Measurements from ENCODE around the gene KLK2. TPM values are rescaled to one million over a fixed set of nuclear protein-coding genes. Genes with fewer than 3 reads are reported as not detected.

The KLK2 gene
- total and polyA plus RNA-seq, 2 donors (not counting 1 experiment from before 2014, with no cell fraction given): not detected

- no peaks in the 10 kb centered on the region for H4K20me1 ChIP-seq (ENCODE audit: control insufficient read depth, extremely low read depth, insufficient read depth, low read length)
- no peaks in the 10 kb centered on the region for H3K4me1 ChIP-seq (ENCODE audit: control insufficient read depth, extremely low read depth, insufficient read depth, low read length)
- no peak overlapping the region for H2AFZ ChIP-seq (ENCODE audit: low read length)
- H3K27ac ChIP-seq (ENCODE audit: insufficient read depth, low read length): no peak overlapping the region
- H3K9me3 ChIP-seq (ENCODE audit: control insufficient read depth, insufficient read depth, low read depth, low read length): no peaks in the 10 kb centered on the region
- no peak overlapping the region for H3K9ac ChIP-seq (ENCODE audit: insufficient read depth, low read length)
- no peak overlapping the region for H3K4me2 ChIP-seq (ENCODE audit: extremely low read depth, insufficient read depth, low read length)
- no peak for TF ChIP-seq EZH2 (IDR thresholded peaks at IDR 0.05; ENCODE audit: low read length, missing control alignments)
- TF ChIP-seq CTCF (conservative IDR thresholded peaks at IDR 0.05 in 1 of 2, IDR thresholded peaks at IDR 0.05 in 1 of 2; ENCODE audit: low read depth in 1 of 2, low read length in 2 of 2): no peak
- no peaks in the 10 kb centered on the region for H3K79me2 ChIP-seq (ENCODE audit: control insufficient read depth, insufficient read depth, low read length)
- H3K36me3 ChIP-seq (ENCODE audit: control insufficient read depth, insufficient read depth, low read length): no peaks in the 10 kb centered on the region
- no peak for DNase-seq (ENCODE audit: low read depth in 2 of 2)
- H3K4me3 ChIP-seq (replicated peaks in 1 of 4; ENCODE audit: control extremely low read depth in 1 of 4, insufficient read depth in 1 of 4, low read depth in 3 of 4, low read length in 4 of 4): no peak overlapping the region
- no peaks in the 10 kb centered on the region for H3K27me3 ChIP-seq (ENCODE audit: control insufficient read depth, insufficient read depth, low read length)
These were observed 31.1 kb upstream of the KLK2 start for GRCh38 chr19:50842130-50842529.

GRCh38 chr19:50843205-50843604 lies 30.0 kb upstream of the KLK2 start:
- H3K36me3 ChIP-seq (ENCODE audit: control insufficient read depth, insufficient read depth, low read length): no peaks in the 10 kb centered on the region
- H3K4me1 ChIP-seq (ENCODE audit: control insufficient read depth, extremely low read depth, insufficient read depth, low read length): no peaks in the 10 kb centered on the region
- no peak overlapping the region for H3K9ac ChIP-seq (ENCODE audit: insufficient read depth, low read length)
- no peaks in the 10 kb centered on the region for H4K20me1 ChIP-seq (ENCODE audit: control insufficient read depth, extremely low read depth, insufficient read depth, low read length)
- H3K4me2 ChIP-seq (ENCODE audit: extremely low read depth, insufficient read depth, low read length): no peak overlapping the region
- no peak overlapping the region for H2AFZ ChIP-seq (ENCODE audit: low read length)
- no peak overlapping the region for H3K4me3 ChIP-seq (replicated peaks in 1 of 4; ENCODE audit: control extremely low read depth in 1 of 4, insufficient read depth in 1 of 4, low read depth in 3 of 4, low read length in 4 of 4)
- no peak overlapping the region for H3K27ac ChIP-seq (ENCODE audit: insufficient read depth, low read length)
- H3K27me3 ChIP-seq (ENCODE audit: control insufficient read depth, insufficient read depth, low read length): no peaks in the 10 kb centered on the region
- H3K9me3 ChIP-seq (ENCODE audit: control insufficient read depth, insufficient read depth, low read depth, low read length): no peaks in the 10 kb centered on the region
- no peak for TF ChIP-seq EZH2 (IDR thresholded peaks at IDR 0.05; ENCODE audit: low read length, missing control alignments)
- no peak for DNase-seq (ENCODE audit: low read depth in 2 of 2)
- H3K79me2 ChIP-seq (ENCODE audit: control insufficient read depth, insufficient read depth, low read length): no peaks in the 10 kb centered on the region

- H3K9me3 ChIP-seq (ENCODE audit: control insufficient read depth, insufficient read depth, low read depth, low read length): no peaks in the 10 kb centered on the region
- no peak overlapping the region for H3K27ac ChIP-seq (ENCODE audit: insufficient read depth, low read length)
- no peaks in the 10 kb centered on the region for H3K4me1 ChIP-seq (ENCODE audit: control insufficient read depth, extremely low read depth, insufficient read depth, low read length)
- H2AFZ ChIP-seq (ENCODE audit: low read length): no peak overlapping the region
- H3K4me3 ChIP-seq (replicated peaks in 1 of 4; ENCODE audit: control extremely low read depth in 1 of 4, insufficient read depth in 1 of 4, low read depth in 3 of 4, low read length in 4 of 4): no peak overlapping the region
- no peak for DNase-seq (ENCODE audit: low read depth in 2 of 2)
- TF ChIP-seq CTCF (conservative IDR thresholded peaks at IDR 0.05 in 1 of 2, IDR thresholded peaks at IDR 0.05 in 1 of 2; ENCODE audit: low read depth in 1 of 2, low read length in 2 of 2) (no peak), EZH2 (IDR thresholded peaks at IDR 0.05; ENCODE audit: low read length, missing control alignments) (no peak)
- no peaks in the 10 kb centered on the region for H3K79me2 ChIP-seq (ENCODE audit: control insufficient read depth, insufficient read depth, low read length)
- H3K4me2 ChIP-seq (ENCODE audit: extremely low read depth, insufficient read depth, low read length): no peak overlapping the region
- H3K9ac ChIP-seq (ENCODE audit: insufficient read depth, low read length): no peak overlapping the region
- H3K27me3 ChIP-seq (ENCODE audit: control insufficient read depth, insufficient read depth, low read length): no peaks in the 10 kb centered on the region
- no peaks in the 10 kb centered on the region for H3K36me3 ChIP-seq (ENCODE audit: control insufficient read depth, insufficient read depth, low read length)
- no peaks in the 10 kb centered on the region for H4K20me1 ChIP-seq (ENCODE audit: control insufficient read depth, extremely low read depth, insufficient read depth, low read length)
These were observed 29.5 kb upstream of the KLK2 start for GRCh38 chr19:50843701-50844221.
